Measurements from ENCODE around the gene PNMA1.

PNMA1 gene

DNA sequence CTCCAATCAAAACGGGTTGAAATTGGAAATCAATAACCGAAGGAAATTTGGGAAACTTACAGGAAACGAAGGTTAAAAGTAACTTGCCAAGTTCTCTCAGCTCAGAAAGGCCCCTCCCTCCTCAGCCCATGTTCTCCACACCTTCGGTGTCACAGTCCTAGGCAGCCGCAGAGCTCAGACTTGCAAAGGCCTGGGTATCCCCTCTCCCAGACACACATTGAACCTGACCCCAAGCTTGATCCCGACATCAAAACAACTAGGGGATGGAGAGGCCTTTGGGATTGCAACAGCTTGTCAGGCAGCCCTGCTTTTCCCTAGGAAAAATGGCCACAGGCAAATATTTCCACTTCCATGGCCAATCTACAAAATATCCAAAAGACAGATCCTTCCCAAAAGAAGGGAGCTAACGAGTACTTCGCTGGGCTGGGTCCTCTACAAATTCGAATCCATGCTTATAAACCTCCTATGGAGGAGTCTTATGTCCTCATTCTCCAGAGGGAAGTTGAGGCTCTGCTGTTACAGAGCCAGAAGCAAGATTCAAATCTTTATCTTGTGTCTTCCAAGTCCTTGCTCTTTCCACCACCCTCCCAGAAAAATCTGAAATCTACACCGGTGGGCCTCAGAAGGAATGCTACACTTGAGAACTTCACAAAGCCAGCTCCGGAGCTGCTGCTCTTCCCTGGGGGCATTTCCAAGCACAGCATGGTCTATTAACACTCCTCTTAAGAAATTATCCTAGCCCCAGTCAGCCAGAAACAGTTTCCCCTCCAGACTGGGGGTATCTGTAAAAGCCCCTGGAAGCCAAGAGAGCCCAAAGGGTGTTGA, 35.7 kb upstream of the PNMA1 start:
- TF ChIP-seq, protein P1, sequence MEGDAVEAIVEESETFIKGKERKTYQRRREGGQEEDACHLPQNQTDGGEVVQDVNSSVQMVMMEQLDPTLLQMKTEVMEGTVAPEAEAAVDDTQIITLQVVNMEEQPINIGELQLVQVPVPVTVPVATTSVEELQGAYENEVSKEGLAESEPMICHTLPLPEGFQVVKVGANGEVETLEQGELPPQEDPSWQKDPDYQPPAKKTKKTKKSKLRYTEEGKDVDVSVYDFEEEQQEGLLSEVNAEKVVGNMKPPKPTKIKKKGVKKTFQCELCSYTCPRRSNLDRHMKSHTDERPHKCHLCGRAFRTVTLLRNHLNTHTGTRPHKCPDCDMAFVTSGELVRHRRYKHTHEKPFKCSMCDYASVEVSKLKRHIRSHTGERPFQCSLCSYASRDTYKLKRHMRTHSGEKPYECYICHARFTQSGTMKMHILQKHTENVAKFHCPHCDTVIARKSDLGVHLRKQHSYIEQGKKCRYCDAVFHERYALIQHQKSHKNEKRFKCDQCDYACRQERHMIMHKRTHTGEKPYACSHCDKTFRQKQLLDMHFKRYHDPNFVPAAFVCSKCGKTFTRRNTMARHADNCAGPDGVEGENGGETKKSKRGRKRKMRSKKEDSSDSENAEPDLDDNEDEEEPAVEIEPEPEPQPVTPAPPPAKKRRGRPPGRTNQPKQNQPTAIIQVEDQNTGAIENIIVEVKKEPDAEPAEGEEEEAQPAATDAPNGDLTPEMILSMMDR (IDR thresholded peaks at IDR 0.05; ENCODE audit: control insufficient read depth, extremely low read depth, insufficient read depth), result no peak
- no peak overlapping the region for H3K4me3 ChIP-seq (ENCODE audit: low read depth, low read length)
- no peak for DNase-seq (ENCODE audit: low read depth)

DNA sequence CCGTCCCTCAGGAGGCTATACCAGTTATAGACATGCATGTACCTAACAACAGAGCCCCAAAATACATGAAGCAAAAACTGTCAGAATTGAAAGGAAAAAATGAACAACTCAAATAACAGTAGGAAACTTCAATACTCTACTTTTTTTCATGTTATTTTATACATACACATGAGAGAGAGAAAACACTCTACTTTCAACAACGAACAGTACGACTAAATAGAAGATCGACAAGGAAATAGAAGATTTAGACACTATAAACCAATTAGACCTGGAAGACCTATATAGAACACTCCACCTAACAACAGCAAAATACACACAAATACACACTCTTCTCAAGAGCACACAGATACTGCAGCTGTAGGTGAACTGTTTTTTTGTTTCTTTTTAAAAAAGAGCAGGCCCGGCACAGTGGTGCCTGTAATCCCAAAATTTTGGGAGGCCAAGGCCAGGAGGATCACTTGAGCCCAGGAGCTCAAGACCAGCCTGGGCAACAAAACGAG, 34.7 kb upstream of the PNMA1 start:
- no peak for DNase-seq (ENCODE audit: low read depth)
- TF ChIP-seq, protein P1 (IDR thresholded peaks at IDR 0.05; ENCODE audit: control insufficient read depth, extremely low read depth, insufficient read depth), result no peak
- no peak overlapping the region for H3K4me3 ChIP-seq (ENCODE audit: low read depth, low read length)

DNA sequence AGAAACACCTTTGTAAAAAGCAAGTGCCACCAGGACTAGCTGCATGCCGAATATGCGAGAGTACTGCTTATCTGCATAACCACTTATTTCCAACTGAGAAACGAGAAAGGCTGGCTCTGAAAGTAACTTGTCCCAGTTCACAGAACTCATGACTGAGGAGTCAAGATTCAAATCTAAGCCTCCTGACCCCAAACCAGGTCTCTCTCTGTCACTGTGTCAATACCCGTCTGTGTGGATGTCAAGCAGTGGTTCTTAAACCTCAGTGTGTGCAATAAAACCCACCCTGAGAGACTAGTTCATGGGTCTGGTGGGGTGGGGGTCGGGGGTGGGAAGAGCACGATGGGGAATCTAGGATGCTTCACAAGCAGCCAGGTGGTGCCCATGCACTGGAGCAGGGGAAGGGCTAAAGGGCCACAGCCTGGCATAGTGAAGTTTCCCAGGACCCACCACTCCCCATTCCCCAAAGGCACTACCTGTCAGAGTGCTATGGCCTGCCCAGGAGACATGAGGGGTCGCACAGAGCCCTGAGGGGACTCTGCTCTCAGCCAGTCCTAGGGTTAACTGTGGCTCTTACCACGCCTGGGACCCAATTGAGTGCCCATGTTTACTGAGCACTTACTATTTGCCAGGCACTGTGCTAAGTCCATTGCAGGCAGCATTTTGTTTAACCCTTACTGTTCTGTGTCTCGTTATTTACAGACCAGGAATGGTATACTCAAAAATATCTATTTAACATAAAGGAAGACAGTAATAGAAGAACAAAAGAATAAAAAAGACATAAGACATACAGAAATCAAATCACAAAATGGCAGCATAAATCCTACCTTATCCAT, 33.4 kb upstream of the PNMA1 start:
- DNase-seq (ENCODE audit: low read depth), result no peak
- TF ChIP-seq, protein P1 (IDR thresholded peaks at IDR 0.05; ENCODE audit: control insufficient read depth, extremely low read depth, insufficient read depth), result no peak
- H3K4me3 ChIP-seq (ENCODE audit: low read depth, low read length), result no peak overlapping the region

DNA sequence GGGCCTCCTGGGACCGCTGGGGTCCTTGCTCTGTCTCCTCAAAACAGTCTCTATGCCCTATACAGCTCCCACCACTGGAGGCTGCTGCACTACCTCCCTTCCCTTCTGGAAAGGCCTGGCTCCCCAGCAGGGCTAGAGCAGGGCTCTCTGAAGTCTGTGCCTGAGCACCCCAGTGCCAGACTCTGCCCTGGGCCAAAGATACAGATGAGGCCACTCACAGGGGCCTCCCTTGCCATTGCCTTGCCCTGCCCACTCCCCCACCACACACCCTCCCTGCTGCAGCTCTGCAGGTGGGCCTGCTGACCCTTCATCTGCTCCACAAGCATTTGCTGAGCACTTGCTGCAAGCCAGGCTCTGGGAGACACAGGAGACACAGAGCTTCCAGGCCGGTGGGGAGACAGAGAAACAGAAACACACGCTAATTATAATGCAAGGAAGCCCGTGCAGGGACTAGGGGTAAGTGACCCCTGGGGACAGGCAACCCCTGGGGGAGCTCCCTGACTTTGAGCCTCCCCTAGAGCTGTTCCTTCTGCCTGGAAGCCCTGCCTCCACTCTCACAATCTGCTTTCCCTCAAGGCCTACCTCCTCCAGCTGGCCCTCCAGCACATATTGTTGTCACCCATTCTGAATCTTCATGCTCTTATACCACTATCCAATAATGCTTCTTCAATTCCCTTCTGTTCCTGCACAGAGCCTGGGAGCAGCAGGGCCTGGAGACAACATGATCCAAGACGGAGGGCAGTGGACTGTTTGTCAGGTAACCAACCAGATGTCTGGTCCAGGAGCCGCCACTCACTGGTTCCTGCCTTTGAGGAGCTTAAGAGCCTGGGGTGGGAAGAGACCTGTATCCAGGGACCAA, 32.6 kb upstream of the PNMA1 start:
- TF ChIP-seq, protein P1 (IDR thresholded peaks at IDR 0.05; ENCODE audit: control insufficient read depth, extremely low read depth, insufficient read depth), result no peak
- DNase-seq (ENCODE audit: low read depth), result no peak
- no peak overlapping the region for H3K4me3 ChIP-seq (ENCODE audit: low read depth, low read length)

DNA sequence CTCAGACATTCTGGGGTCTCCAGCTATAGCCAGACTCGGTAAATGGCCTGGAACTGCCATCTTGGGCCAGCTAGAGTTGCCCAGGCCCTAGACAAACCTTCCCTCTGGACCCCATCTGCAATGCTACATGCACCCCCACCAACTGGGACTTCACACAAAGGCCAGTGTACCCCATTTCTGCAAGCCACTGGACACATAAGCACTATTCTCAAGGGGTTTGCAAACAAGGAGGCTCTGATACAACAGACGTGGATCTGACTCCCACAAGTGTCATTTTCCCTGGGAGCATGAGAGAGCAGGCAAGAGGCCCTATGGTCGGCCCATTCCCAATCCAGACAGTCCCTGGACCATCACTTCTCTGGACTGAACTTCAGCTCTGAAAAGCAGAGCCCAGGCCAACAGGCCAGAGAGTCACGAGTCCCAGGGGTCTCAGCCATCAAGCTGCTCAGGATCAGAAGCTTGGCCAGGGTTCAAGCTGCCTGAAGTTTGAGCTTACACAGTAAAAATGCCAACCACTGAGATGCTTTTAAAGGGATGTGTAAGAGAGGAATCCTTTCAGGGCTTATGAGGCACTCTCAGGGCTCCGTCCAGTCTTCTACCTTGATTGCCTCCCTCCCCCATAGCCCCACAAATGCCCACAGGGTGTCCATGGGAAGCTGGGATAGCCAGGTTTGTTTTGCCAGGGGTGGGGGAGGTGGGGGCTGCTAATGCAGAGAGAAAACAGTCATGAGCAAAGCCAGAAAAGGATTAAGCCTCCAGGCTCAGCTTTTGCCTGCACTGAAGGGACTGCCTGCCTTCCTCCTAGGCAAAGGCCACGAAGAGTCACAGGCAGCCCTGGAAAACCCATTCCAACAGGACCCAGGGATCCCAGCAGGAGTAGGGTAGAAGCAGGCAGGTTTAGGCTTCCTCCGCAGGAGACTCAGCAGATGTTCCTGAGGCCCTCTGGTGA, 31.7 kb upstream of the PNMA1 start:
- TF ChIP-seq, protein P1 (IDR thresholded peaks at IDR 0.05; ENCODE audit: control insufficient read depth, extremely low read depth, insufficient read depth), result no peak
- DNase-seq (ENCODE audit: low read depth), result no peak
- H3K4me3 ChIP-seq (ENCODE audit: low read depth, low read length), result no peak overlapping the region
